ENCODE results near the gene ODAD3. TPM values are rescaled to one million over a fixed set of nuclear protein-coding genes. Genes with fewer than 3 reads are reported as not detected.
A peak's percentile ranks its signal among the peaks of the same experiment; 100 is the strongest.

ODAD3 gene
- total RNA-seq, 1 donor = 0.43 TPM

GRCh38 chr19:11451327-11451870, 16.5 kb upstream of the ODAD3 start:
- no peak overlapping the region for H3K4me3 ChIP-seq (ENCODE audit: low read depth, low read length)
- TF ChIP-seq, protein P1, sequence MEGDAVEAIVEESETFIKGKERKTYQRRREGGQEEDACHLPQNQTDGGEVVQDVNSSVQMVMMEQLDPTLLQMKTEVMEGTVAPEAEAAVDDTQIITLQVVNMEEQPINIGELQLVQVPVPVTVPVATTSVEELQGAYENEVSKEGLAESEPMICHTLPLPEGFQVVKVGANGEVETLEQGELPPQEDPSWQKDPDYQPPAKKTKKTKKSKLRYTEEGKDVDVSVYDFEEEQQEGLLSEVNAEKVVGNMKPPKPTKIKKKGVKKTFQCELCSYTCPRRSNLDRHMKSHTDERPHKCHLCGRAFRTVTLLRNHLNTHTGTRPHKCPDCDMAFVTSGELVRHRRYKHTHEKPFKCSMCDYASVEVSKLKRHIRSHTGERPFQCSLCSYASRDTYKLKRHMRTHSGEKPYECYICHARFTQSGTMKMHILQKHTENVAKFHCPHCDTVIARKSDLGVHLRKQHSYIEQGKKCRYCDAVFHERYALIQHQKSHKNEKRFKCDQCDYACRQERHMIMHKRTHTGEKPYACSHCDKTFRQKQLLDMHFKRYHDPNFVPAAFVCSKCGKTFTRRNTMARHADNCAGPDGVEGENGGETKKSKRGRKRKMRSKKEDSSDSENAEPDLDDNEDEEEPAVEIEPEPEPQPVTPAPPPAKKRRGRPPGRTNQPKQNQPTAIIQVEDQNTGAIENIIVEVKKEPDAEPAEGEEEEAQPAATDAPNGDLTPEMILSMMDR (IDR thresholded peaks at IDR 0.05; ENCODE audit: insufficient read depth, low read depth, low read length) = no peak
- no peak for DNase-seq (ENCODE audit: low read depth)

- DNase-seq (ENCODE audit: low read depth) = no peak
- TF ChIP-seq, protein P1 (IDR thresholded peaks at IDR 0.05; ENCODE audit: insufficient read depth, low read depth, low read length) = no peak
- H3K4me3 ChIP-seq (ENCODE audit: low read depth, low read length) = no peak overlapping the region
These were observed 15.8 kb upstream of the ODAD3 start for GRCh38 chr19:11450570-11451326.

DNA sequence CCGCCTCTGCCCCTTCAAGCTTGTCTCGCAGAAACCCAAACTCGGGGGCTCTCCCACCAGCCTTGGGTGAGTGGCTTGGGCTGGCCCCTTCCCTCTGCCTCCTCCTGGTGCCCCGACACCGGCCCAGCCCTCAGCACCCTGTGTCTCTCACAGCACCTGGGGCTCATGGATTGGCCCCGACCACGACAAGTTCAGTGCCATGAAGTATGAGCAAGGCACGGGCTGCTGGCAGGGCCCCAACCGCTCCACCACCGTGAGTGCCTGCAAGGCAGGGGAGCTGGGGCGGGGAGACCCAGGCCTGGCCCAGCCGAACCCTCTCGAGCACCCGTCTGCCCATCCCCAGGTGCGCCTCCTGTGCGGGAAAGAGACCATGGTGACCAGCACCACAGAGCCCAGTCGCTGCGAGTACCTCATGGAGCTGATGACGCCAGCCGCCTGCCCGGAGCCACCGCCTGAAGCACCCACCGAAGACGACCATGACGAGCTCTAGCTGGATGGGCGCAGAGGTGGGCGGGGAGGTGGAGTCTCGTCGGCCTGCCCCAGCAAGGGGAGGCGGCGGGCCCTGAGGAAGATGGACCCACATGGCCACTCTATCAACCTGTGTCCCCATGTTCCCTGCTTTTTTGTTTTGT, 14.1 kb upstream of the ODAD3 start:
- DNase-seq (ENCODE audit: low read depth) = no peak
- TF ChIP-seq, protein P1 (IDR thresholded peaks at IDR 0.05; ENCODE audit: insufficient read depth, low read depth, low read length) = no peak
- H3K4me3 ChIP-seq (ENCODE audit: low read depth, low read length) = no peak overlapping the region

DNA sequence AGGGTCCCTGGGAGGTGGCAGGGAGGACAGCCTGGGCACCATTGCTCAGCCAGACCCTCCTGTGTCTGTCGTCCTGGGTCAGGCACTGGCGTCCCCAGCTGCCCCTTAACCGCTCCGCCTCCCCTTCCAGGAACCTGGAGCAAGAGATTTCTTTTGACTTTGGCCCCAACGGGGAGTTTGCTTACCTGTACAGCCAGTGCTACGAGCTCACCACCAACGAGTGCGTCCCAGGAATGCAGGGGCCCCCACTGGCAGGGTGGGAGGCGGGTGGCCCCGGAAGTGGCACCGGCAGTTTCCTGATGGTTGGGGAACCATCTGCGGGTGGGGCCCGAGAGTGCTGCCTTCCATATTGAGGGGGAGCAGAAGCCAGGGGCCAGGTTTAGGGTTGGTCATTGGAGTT, 13.5 kb upstream of the ODAD3 start:
- TF ChIP-seq, protein P1 (IDR thresholded peaks at IDR 0.05; ENCODE audit: insufficient read depth, low read depth, low read length) = no peak
- DNase-seq (ENCODE audit: low read depth) = no peak
- no peak overlapping the region for H3K4me3 ChIP-seq (ENCODE audit: low read depth, low read length)

DNA sequence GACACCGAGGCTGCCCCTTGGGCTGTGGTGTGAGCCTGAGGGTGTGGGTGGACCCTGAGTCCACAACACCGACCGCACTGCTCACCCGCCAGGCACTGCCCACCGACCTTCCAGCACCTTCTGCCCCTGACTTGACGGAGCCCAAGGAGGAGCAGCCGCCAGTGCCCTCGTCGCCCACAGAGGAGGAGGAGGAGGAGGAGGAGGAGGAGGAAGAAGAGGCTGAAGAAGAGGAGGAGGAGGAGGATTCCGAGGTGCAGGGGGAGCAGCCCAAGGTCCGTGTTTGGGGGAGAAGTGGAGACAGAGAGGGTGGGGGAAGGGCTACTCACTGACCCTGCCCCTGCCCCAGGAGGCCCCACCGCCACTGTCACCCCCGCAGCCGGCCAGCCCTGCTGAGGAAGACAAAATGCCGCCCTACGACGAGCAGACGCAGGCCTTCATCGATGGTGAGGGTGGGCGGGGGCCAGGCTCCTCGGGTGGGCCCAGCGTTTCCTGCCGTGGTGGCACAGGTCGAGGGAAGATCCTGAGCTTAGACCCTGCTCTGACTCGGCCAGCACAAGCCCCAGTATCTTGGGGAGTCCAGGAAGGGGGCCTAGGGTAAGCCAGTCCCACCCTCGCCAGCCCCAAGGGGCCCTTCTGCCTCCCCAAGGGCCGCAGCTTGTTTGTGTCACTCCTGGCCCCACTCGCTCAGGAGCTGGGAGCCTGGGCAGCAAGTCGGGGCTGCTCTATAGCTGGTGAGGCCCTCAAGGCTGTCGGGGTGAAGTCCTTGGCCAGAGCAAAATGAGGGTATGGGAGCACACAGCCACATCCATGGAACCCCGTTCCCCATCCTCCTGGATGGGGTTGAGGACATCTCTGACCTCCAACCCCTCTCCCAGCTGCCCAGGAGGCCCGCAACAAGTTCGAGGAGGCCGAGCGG, 12.7 kb upstream of the ODAD3 start:
- H3K4me3 ChIP-seq (ENCODE audit: low read depth, low read length) = no peak overlapping the region
- no peak for DNase-seq (ENCODE audit: low read depth)
- TF ChIP-seq, protein P1 (IDR thresholded peaks at IDR 0.05; ENCODE audit: insufficient read depth, low read depth, low read length) = no peak

DNA sequence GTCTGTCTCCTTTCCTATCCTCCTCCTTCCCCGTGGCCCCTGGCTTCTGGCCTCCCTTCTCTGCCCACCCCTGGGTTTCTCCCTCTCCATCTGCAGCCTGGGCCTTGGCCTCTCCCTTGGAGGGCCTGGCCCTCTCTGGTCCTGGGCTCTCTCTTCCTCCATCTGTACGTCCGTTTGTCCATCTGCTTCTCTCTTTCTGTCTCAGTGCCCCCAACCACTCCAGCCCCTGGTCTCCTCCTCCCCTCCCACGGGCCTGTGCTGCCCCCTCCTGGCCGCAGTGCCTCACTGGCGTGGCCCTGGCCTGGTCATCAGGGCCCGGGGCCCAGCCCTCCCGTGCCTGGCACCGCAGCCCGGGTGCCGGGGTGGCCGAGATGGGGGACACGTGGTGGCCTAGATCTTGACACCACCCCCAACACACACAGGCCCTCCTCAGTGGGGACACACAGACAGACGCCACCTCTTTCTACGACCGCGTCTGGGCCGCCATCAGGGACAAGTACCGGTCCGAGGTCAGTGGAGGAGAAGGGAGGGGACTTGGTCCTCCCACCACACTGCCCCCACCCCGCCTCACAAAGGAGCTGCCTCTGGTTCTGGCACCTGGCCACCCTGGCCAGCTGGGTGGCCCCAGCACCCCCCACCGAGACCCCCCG, 11.9 kb upstream of the ODAD3 start:
- TF ChIP-seq, protein P1 (IDR thresholded peaks at IDR 0.05; ENCODE audit: insufficient read depth, low read depth, low read length) = peak; percentile 82
- H3K4me3 ChIP-seq (ENCODE audit: low read depth, low read length) = no peak overlapping the region
- peak; percentile 39 for DNase-seq (ENCODE audit: low read depth)

All from fibroblast of villous mesenchyme (primary cell).